ENCODE measurements around the gene ADORA2A.

DNA sequence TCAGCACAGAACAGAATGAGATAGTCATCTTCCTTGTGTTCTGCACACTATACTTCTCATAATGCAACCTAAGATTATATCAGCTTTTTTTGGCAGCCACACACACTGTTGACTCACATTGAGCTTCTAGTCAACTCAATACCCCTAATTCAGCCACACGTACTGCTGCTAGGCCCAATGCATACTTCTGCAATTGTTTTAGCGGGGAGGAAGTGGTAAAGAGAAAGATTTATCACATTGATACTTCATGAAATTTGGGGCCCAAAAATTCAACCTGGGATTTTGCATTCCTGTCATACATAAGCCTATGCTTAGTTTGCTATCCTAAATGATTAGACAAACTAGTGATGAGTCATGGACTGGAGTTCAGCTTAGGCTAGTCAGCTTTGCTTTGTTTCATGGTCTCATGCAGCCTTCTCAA lies 59.1 kb downstream of the ADORA2A start:
- no peak for TF ChIP-seq EZH2phosphoT487 (IDR thresholded peaks at IDR 0.05; ENCODE audit: insufficient read depth, low read depth)
- no peak for TF ChIP-seq EZH2 (IDR thresholded peaks at IDR 0.05; ENCODE audit: insufficient read depth, poor library complexity, severe bottlenecking)
